Muscle layer of colon (tissue), 2 donors: Measurements from ENCODE around the gene RAP1A.
A peak's percentile ranks its signal among the peaks of the same experiment; 100 is the strongest.
"Not testable (repeated sequence)": the region's sequence is repeated elsewhere in the genome, so short reads cannot be mapped to it uniquely, and the experiment has no call there.

Experiments
- H3K27ac ChIP-seq: one replicate; pipeline ENCODE4 v1.7.0; 2013; ENCODE audit warnings: low read depth, mild to moderate bottlenecking, low read length, moderate library complexity
- H3K27me3 ChIP-seq, 2 donors: one replicate each; pipeline ENCODE4 v1.7.0; 2013; ENCODE audit warnings: low read length in 2 of 2, mild to moderate bottlenecking in 2 of 2; ENCODE audit not compliant: insufficient read depth in 2 of 2, control insufficient read depth in 1 of 2
- H3K36me3 ChIP-seq: one replicate; pipeline ENCODE4 v1.7.0; 2013; ENCODE audit warnings: mild to moderate bottlenecking, low read length; ENCODE audit not compliant: insufficient read depth
- H3K4me1 ChIP-seq: one replicate; pipeline ENCODE4 v1.7.0; 2013; ENCODE audit warnings: mild to moderate bottlenecking, low read length; ENCODE audit not compliant: insufficient read depth
- H3K4me3 ChIP-seq, 2 donors: one replicate each; pipeline ENCODE4 v1.7.0; 2013; ENCODE audit warnings: low read length in 2 of 2, low read depth in 1 of 2, mild to moderate bottlenecking in 1 of 2, moderate library complexity in 1 of 2
- H3K9ac ChIP-seq: one replicate; pipeline ENCODE4 v1.7.0; 2013; ENCODE audit warnings: low read length
- H3K9me3 ChIP-seq: one replicate; pipeline ENCODE4 v1.7.0; 2013; ENCODE audit warnings: mild to moderate bottlenecking, low read length
- donor health status: abdominal sarcoma.
- donor health status: Adenocarcinoma of cecum.

RAP1A gene

GRCh38 chr1:111734856-111735255, 115.3 kb downstream of the RAP1A start:
- no peak overlapping the region for H3K9ac ChIP-seq
- peaks cover 4% of the 10 kb centered on the region for H3K36me3 ChIP-seq
- H3K4me3 ChIP-seq: no peak overlapping the region
- H3K9me3 ChIP-seq: no peaks in the 10 kb centered on the region
- H3K4me1 ChIP-seq: peaks cover 39% of the 10 kb centered on the region
- no peaks in the 10 kb centered on the region for H3K27me3 ChIP-seq
- no peak overlapping the region for H3K27ac ChIP-seq

- no peaks in the 10 kb centered on the region for H3K27me3 ChIP-seq
- H3K9me3 ChIP-seq: no peaks in the 10 kb centered on the region
- H3K9ac ChIP-seq: no peak overlapping the region
- peaks cover 4% of the 10 kb centered on the region for H3K36me3 ChIP-seq
- H3K27ac ChIP-seq: no peak overlapping the region
- H3K4me3 ChIP-seq: no peak overlapping the region
- H3K4me1 ChIP-seq: peaks cover 39% of the 10 kb centered on the region
Measured at GRCh38 chr1:111735321-111735720, 115.7 kb downstream of the RAP1A start.

GRCh38 chr1:111735858-111736544, 116.4 kb downstream of the RAP1A start:
- Histone ChIP-seq H3K27ac (no peak overlapping the region), H3K27me3 (no peaks in the 10 kb centered on the region), H3K4me3 (no peak overlapping the region), H3K9ac (no peak overlapping the region), H3K36me3 (peaks cover 4% of the 10 kb centered on the region), H3K4me1 (peaks cover 36% of the 10 kb centered on the region), H3K9me3 (no peaks in the 10 kb centered on the region)

GRCh38 chr1:111736548-111737215, 117.1 kb downstream of the RAP1A start:
- H3K9me3 ChIP-seq: no peaks in the 10 kb centered on the region
- H3K36me3 ChIP-seq: peaks cover 4% of the 10 kb centered on the region
- no peak overlapping the region for H3K9ac ChIP-seq
- H3K4me1 ChIP-seq: peaks cover 36% of the 10 kb centered on the region
- no peak overlapping the region for H3K4me3 ChIP-seq
- H3K27me3 ChIP-seq: no peaks in the 10 kb centered on the region
- no peak overlapping the region for H3K27ac ChIP-seq

- peak overlapping the region; percentile 82 for H3K27ac ChIP-seq
- peak overlapping the region; percentile 86 to 97 for H3K4me3 ChIP-seq
- H3K9me3 ChIP-seq: no peaks in the 10 kb centered on the region
- peaks cover 36% of the 10 kb centered on the region for H3K4me1 ChIP-seq
- peak overlapping the region; percentile 54 for H3K9ac ChIP-seq
- no peaks in the 10 kb centered on the region for H3K27me3 ChIP-seq
- peaks cover 4% of the 10 kb centered on the region for H3K36me3 ChIP-seq
Measured at GRCh38 chr1:111737216-111738132, 117.9 kb downstream of the RAP1A start.

GRCh38 chr1:111738133-111738435, 118.5 kb downstream of the RAP1A start:
- Histone ChIP-seq H3K27me3 (no peaks in the 10 kb centered on the region), H3K27ac (peak overlapping the region; percentile 82), H3K4me3 (peak overlapping the region; percentile 86 to 97), H3K36me3 (peaks cover 4% of the 10 kb centered on the region), H3K4me1 (peaks cover 33% of the 10 kb centered on the region), H3K9me3 (no peaks in the 10 kb centered on the region), H3K9ac (peak overlapping the region; percentile 54)

- Histone ChIP-seq H3K9ac (peak overlapping the region; percentile 65), H3K27ac (peak overlapping the region; percentile 82), H3K36me3 (peaks cover 4% of the 10 kb centered on the region), H3K4me1 (peaks cover 30% of the 10 kb centered on the region), H3K4me3 (peak overlapping the region; percentile 86 to 97), H3K9me3 (no peaks in the 10 kb centered on the region), H3K27me3 (no peaks in the 10 kb centered on the region)
Measured at GRCh38 chr1:111738436-111739193, 119.0 kb downstream of the RAP1A start.

GRCh38 chr1:111739194-111739924, 119.8 kb downstream of the RAP1A start, which contains the start of gene INKA2:
INKA2 (minus strand) TSS chr1:111739395; CDS start chr1:111739242, 153 bp downstream.
- Histone ChIP-seq H3K4me3 (peak within 1 kb of the TSS; percentile 86 to 97), H3K27ac (peak within 1 kb of the TSS; percentile 82), H3K9me3 (no peaks in the 10 kb centered on the region), H3K36me3 (peaks cover 4% of the 10 kb centered on the region), H3K27me3 (no peaks in the 10 kb centered on the region), H3K4me1 (peaks cover 22% of the 10 kb centered on the region), H3K9ac (peak within 1 kb of the TSS; percentile 65)

GRCh38 chr1:111739925-111740765, 120.6 kb downstream of the RAP1A start:
- peak overlapping the region; percentile 86 to 97 for H3K4me3 ChIP-seq
- H3K4me1 ChIP-seq: peaks cover 22% of the 10 kb centered on the region
- no peaks in the 10 kb centered on the region for H3K9me3 ChIP-seq
- peak overlapping the region; percentile 82 for H3K27ac ChIP-seq
- peaks cover 4% of the 10 kb centered on the region for H3K36me3 ChIP-seq
- no peaks in the 10 kb centered on the region for H3K27me3 ChIP-seq
- H3K9ac ChIP-seq: peak overlapping the region; percentile 29

GRCh38 chr1:111742292-111742691, 122.7 kb downstream of the RAP1A start:
- H3K9me3 ChIP-seq, H3K9ac ChIP-seq, H3K36me3 ChIP-seq, H3K4me3 ChIP-seq, H3K27ac ChIP-seq, H3K27me3 ChIP-seq: not testable (repeated sequence)
- peaks cover 23% of the 10 kb centered on the region for H3K4me1 ChIP-seq
